ENCODE results near the gene SLC17A9. TPM values are rescaled to one million over a fixed set of nuclear protein-coding genes. Genes with fewer than 3 reads are reported as not detected.
"Not testable (repeated sequence)": the region's sequence is repeated elsewhere in the genome, so short reads cannot be mapped to it uniquely, and the experiment has no call there.

The SLC17A9 gene
- total RNA-seq, 1 donor from 2014 or later, result 3.9 TPM

DNA sequence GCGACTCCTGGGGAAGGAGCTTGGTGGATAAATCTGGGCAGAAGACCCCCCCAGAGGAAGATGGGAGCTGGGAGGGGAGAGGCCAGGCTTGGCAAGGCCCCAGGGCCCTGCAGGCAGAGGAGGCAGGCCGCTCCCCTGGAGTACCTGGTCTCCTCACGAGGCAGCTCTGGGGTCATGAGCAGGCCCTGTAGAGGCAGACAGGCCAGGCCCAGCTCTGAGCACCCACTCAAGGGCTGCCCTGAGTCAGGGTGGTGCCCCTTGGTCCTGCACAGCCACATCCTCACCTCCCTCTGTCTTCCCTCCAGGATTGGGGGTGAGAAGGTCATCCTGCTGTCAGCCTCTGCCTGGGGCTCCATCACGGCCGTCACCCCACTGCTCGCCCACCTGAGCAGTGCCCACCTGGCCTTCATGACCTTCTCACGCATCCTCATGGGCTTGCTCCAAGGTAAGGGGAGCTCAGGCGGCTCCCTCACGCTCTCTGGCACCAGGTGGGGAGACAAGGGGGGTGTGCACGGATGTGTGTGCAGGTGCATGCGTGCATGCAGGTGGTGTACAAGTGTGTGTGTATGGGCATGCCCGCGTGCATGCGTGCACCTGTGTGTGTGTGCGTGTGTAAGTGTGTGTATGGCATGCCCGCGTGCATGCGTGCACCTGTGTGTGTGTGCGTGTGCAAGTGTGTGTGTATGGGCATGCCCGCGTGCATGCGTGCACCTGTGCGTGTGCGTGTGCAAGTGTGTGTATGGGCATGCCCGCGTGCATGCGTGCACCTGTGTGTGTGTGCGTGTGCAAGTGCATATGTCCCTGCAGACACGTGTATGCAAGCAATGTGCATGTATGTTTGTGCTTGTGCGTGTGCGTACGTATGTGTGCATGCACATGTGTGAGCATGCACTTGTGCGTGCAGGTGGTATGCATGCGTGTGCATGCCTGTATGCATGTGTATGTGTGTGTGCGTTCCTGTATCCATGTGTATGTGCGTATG, 4.9 kb downstream of the SLC17A9 start:
- no peaks in the 10 kb centered on the region for H3K9me3 Mint-ChIP-seq
- TF ChIP-seq, protein P1, sequence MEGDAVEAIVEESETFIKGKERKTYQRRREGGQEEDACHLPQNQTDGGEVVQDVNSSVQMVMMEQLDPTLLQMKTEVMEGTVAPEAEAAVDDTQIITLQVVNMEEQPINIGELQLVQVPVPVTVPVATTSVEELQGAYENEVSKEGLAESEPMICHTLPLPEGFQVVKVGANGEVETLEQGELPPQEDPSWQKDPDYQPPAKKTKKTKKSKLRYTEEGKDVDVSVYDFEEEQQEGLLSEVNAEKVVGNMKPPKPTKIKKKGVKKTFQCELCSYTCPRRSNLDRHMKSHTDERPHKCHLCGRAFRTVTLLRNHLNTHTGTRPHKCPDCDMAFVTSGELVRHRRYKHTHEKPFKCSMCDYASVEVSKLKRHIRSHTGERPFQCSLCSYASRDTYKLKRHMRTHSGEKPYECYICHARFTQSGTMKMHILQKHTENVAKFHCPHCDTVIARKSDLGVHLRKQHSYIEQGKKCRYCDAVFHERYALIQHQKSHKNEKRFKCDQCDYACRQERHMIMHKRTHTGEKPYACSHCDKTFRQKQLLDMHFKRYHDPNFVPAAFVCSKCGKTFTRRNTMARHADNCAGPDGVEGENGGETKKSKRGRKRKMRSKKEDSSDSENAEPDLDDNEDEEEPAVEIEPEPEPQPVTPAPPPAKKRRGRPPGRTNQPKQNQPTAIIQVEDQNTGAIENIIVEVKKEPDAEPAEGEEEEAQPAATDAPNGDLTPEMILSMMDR (conservative IDR thresholded peaks at IDR 0.05), result no peak
- H3K27me3 Mint-ChIP-seq, result no peaks in the 10 kb centered on the region
- no peaks in the 10 kb centered on the region for H3K36me3 Mint-ChIP-seq
- H3K4me3 Mint-ChIP-seq, result no peak overlapping the region
- no peak overlapping the region for H3K27ac Mint-ChIP-seq
- H3K4me1 Mint-ChIP-seq (ENCODE audit: unreplicated experiment), result no peaks in the 10 kb centered on the region
- no peak for DNase-seq (ENCODE audit: extremely low spot score, unreplicated experiment)

DNA sequence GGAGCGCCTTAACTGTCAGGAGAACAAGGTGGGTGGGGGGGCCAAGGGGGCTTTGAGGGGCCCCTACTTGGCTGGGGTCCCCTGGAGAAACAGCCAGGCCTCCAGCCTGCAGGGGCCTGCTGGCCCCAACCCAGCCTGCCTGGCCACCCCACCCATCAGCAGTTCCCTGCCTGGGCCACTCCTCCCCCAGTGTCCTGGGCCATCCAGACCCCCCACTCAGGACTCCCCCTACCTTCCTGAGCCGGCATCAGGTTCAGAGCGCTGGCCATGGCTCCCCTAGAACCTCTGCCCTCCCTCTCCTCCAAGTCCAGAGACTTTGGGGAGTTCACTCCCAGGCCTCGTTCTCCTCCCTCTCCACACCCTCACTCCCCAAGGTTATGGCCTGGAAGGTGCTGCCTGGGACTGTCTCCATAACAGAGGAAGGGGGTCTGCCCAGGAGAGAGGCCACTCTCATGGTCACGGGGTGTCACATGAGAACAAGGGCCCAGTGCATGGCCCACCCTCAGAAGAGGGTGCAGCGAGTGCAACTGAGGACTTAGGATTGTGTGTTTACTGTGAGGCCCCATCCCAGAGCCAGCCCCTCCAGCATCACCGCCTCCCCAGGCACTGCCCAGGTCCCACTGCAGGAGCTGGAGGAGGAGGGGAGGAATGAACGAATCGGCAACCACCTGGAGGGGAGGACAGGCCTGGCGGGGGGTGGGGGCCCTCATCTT, 6.0 kb downstream of the SLC17A9 start:
- H3K27ac Mint-ChIP-seq, result no peak overlapping the region
- no peaks in the 10 kb centered on the region for H3K4me1 Mint-ChIP-seq (ENCODE audit: unreplicated experiment)
- peak; percentile 63 for DNase-seq (ENCODE audit: extremely low spot score, unreplicated experiment)
- H3K4me3 Mint-ChIP-seq, result no peak overlapping the region
- H3K27me3 Mint-ChIP-seq, result no peaks in the 10 kb centered on the region
- TF ChIP-seq, protein P1 (conservative IDR thresholded peaks at IDR 0.05), result no peak
- no peaks in the 10 kb centered on the region for H3K9me3 Mint-ChIP-seq
- no peaks in the 10 kb centered on the region for H3K36me3 Mint-ChIP-seq

DNA sequence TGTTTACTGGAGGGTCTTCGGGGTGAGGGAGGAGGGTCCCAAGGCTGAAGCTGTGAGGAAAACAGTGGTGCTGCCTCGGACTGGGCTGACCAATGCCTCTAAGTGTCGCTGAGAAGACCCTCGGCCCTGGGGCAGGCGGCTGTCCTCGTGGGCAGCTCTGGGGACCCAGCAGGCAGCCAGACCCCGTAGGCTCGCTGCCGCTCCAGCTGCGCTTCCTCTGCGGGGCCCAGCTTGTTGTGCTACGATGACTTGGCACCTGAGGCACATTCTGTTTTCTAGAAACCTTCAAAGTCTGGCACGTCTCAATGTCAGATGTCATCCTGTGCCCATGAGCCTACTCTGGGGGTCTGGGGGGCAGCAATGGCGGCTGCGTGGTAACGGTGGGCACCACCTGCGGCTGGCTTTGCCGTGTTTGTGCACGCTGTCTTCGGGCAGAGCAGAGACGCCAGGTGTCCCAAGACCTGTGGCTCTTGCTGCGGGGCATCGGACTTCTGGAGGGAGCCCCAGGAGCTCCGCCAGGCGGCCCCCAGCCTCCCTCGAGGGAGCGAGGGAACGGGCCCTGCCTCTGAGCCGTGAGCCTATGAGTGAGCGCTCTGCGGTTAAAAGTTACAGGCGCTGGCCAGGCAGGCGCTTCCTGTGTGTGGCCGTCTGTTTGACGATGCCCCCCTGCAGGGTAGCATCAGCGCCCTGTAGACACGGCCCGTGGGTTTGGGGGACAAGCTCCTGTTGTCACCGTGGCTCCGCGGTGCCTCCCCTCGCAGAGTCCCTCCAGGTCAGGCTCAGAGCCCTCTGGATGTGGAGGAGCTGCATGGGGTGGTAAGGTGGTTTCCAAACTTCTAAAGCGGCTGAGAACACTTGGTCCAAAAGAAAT, 6.8 kb downstream of the SLC17A9 start:
- H3K4me3 Mint-ChIP-seq, result no peak overlapping the region

DNA sequence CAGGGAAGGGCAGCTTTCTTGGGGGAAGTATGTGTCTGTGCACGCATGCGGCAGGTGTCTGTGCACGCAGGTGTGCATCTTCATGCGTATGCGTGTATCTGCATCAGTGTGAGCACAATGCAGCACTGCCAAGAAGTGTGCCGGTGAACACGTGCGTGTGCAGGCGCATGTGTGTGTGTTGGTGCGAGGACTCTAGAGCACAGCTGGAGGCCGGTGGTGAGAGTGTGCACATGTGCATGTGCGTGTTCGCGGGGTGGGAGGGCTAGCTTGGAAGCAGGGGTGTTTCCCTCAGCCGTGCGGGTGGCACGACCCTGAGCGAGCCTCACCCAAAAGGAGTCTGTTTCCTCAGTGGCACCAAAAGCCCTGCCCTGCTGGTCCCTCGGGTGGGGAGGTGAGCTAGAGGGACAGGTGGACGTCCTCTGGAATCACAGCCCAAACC, 7.5 kb downstream of the SLC17A9 start:
- Mint-ChIP-seq H3K36me3 (no peaks in the 10 kb centered on the region), H3K27ac (no peak overlapping the region), H3K4me3 (no peak overlapping the region), H3K9me3 (no peaks in the 10 kb centered on the region), H3K4me1 (ENCODE audit: unreplicated experiment) (no peaks in the 10 kb centered on the region), H3K27me3 (no peaks in the 10 kb centered on the region)
- DNase-seq (ENCODE audit: extremely low spot score, unreplicated experiment), result no peak
- TF ChIP-seq, protein P1 (conservative IDR thresholded peaks at IDR 0.05), result no peak

More for the DNA sequence above, 6.8 kb downstream of the SLC17A9 start:
- Mint-ChIP-seq H3K9me3 (no peaks in the 10 kb centered on the region), H3K27ac (no peak overlapping the region), H3K36me3 (no peaks in the 10 kb centered on the region), H3K4me1 (ENCODE audit: unreplicated experiment) (no peaks in the 10 kb centered on the region), H3K27me3 (no peaks in the 10 kb centered on the region)
- DNase-seq (ENCODE audit: extremely low spot score, unreplicated experiment), result no peak
- TF ChIP-seq, protein P1 (conservative IDR thresholded peaks at IDR 0.05), result no peak

DNA sequence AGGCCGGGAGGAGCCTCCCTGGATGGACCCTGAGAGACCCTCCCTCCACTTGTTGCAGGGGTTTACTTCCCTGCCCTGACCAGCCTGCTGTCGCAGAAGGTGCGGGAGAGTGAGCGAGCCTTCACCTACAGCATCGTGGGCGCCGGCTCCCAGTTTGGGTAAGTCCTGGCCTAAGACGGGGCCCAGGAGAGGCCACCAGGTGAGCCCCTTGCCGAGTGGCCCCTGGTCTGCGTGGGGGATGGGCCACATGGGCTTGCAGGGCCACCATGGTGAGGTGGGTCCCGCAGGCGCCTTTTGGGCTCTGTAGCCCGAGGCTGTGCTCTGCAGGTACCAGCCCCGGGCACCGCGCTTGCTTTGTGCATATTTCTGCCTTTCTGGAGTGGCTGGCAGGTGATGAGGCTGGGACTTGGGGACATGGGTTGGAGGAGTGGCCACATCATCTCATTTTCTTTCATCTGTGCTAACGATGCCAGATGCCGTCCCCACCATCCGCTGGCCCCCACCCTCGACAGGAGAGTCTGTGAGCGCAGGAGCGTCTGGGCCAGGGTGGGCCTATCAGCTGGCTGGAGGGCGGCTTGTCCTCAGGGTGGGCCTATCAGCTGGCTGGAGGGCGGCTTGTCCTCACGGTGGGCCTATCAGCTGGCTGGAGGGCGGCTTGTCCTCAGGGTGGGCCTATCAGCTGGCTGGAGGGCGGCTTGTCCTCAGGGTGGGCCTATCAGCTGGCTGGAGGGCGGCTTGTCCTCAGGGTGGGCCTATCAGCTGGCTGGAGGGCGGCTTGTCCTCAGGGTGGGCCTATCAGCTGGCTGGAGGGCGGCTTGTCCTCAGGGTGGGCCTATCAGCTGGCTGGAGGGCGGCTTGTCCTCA, 8.2 kb downstream of the SLC17A9 start:
- H3K9me3 Mint-ChIP-seq; H3K4me1 Mint-ChIP-seq (ENCODE audit: unreplicated experiment); H3K36me3 Mint-ChIP-seq; H3K27me3 Mint-ChIP-seq; DNase-seq (ENCODE audit: extremely low spot score, unreplicated experiment); H3K27ac Mint-ChIP-seq; H3K4me3 Mint-ChIP-seq: not testable (repeated sequence)
